SK-N-SH (cell line): ENCODE measurements around the gene ARAP2.

Source experiments
- CHD2 ChIP-seq: fragments of 150-350 bp; IDR thresholded peaks from 2 replicates; pipeline ENCODE4 v1.6.1; 2018; ENCODE audit warnings: low read length; ENCODE audit not compliant: partially characterized antibody
- EP300 ChIP-seq, 2 experiments: IDR thresholded peaks; 2 replicates each; pipeline versions ENCODE4 v1.4.0 to v1.6.1; 2012; ENCODE audit warnings: borderline replicate concordance in 1 of 2, low read depth in 1 of 2, low read length in 1 of 2
- FOXM1 ChIP-seq: IDR thresholded peaks from 2 replicates; pipeline ENCODE4 v1.4.0; 2012; ENCODE audit warnings: low read depth, mild to moderate bottlenecking
- MXI1 ChIP-seq: IDR thresholded peaks from 2 replicates; pipeline ENCODE4 v1.6.1; 2012; ENCODE audit warnings: mild to moderate bottlenecking, low read depth, low read length, improper control_type of control experiment
- RXRA ChIP-seq: IDR thresholded peaks from 2 replicates; pipeline ENCODE4 v1.4.0; 2012; ENCODE audit warnings: low read depth, mild to moderate bottlenecking, borderline replicate concordance
- SIN3A ChIP-seq: IDR thresholded peaks from 2 replicates; pipeline ENCODE4 v1.6.1; 2012; ENCODE audit warnings: low read depth, mild to moderate bottlenecking, low read length, moderate library complexity, borderline replicate concordance
- SMC3 ChIP-seq: IDR thresholded peaks from 2 replicates; pipeline ENCODE4 v1.6.1; 2012; ENCODE audit warnings: low read depth, low read length, improper control_type of control experiment
- YY1 ChIP-seq: IDR thresholded peaks from 2 replicates; pipeline ENCODE4 v1.4.0; 2012; ENCODE audit warnings: low read depth, mild to moderate bottlenecking
- TF ChIP-seq, protein P1 (sequence below): fragments of 200-600 bp; sonication (generic); IDR thresholded peaks from 2 replicates; pipeline ENCODE4 v1.6.1; 2017; ENCODE audit warnings: antibody characterized with exemption, mild to moderate bottlenecking, moderate library complexity
- TF ChIP-seq, protein P2 (sequence below): IDR thresholded peaks from 2 replicates; pipeline ENCODE4 v1.4.0; 2012; ENCODE audit warnings: low read depth
- TF ChIP-seq, protein P3 (sequence below): IDR thresholded peaks from 2 replicates; pipeline ENCODE4 v1.6.1; 2012; ENCODE audit warnings: mild to moderate bottlenecking, low read depth, low read length, moderate library complexity
- TF ChIP-seq, protein P4 (sequence below): IDR thresholded peaks from 2 replicates; pipeline ENCODE4 v1.4.0; 2012; ENCODE audit warnings: low read depth, borderline replicate concordance

DNA sequence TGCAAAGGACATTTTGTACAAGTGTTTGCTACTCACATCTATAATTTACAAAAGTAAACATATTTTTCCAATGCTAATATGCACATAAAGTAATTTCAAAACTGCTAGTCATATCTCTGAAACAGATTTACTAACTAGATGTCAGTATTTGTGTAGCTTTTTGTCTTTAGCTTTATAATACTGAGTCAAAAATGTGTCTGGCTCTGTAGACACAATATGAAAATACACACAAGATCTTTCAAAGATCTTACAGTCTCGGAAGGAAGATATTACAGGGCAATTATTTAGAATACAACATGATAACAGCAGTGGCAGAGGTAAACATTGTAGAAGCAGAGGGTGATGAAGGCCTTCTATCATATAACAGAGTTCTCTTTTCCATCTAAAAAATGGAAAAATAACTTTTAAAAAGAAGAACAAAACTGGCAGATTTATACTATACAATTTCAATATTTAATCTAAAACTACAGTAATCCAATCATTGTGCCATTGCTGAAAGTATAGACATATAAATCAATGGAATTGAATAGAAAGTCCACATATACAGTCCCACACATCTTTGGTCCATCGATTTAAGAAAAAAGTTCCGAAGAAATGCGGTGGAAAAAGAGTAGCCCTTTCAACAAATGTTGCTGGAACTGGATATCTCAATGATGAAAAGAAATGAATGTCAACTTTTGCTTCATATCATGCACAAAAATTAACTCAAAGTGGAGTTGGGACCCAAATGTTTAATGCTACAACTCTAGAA, 29.4 kb downstream of the ARAP2 start:
- TF ChIP-seq, protein P1, sequence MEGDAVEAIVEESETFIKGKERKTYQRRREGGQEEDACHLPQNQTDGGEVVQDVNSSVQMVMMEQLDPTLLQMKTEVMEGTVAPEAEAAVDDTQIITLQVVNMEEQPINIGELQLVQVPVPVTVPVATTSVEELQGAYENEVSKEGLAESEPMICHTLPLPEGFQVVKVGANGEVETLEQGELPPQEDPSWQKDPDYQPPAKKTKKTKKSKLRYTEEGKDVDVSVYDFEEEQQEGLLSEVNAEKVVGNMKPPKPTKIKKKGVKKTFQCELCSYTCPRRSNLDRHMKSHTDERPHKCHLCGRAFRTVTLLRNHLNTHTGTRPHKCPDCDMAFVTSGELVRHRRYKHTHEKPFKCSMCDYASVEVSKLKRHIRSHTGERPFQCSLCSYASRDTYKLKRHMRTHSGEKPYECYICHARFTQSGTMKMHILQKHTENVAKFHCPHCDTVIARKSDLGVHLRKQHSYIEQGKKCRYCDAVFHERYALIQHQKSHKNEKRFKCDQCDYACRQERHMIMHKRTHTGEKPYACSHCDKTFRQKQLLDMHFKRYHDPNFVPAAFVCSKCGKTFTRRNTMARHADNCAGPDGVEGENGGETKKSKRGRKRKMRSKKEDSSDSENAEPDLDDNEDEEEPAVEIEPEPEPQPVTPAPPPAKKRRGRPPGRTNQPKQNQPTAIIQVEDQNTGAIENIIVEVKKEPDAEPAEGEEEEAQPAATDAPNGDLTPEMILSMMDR, result no peak
- TF ChIP-seq YY1 (no peak), EP300 (IDR thresholded peaks at IDR 0.05; ENCODE audit: borderline replicate concordance in 1 of 2, low read depth in 1 of 2, low read length in 1 of 2) (no peak), FOXM1 (no peak), MXI1 (no peak), SMC3 (no peak), RXRA (no peak), CHD2 (no peak), SIN3A (no peak)
- TF ChIP-seq, protein P2, sequence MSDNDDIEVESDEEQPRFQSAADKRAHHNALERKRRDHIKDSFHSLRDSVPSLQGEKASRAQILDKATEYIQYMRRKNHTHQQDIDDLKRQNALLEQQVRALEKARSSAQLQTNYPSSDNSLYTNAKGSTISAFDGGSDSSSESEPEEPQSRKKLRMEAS, result no peak
- TF ChIP-seq, protein P3, sequence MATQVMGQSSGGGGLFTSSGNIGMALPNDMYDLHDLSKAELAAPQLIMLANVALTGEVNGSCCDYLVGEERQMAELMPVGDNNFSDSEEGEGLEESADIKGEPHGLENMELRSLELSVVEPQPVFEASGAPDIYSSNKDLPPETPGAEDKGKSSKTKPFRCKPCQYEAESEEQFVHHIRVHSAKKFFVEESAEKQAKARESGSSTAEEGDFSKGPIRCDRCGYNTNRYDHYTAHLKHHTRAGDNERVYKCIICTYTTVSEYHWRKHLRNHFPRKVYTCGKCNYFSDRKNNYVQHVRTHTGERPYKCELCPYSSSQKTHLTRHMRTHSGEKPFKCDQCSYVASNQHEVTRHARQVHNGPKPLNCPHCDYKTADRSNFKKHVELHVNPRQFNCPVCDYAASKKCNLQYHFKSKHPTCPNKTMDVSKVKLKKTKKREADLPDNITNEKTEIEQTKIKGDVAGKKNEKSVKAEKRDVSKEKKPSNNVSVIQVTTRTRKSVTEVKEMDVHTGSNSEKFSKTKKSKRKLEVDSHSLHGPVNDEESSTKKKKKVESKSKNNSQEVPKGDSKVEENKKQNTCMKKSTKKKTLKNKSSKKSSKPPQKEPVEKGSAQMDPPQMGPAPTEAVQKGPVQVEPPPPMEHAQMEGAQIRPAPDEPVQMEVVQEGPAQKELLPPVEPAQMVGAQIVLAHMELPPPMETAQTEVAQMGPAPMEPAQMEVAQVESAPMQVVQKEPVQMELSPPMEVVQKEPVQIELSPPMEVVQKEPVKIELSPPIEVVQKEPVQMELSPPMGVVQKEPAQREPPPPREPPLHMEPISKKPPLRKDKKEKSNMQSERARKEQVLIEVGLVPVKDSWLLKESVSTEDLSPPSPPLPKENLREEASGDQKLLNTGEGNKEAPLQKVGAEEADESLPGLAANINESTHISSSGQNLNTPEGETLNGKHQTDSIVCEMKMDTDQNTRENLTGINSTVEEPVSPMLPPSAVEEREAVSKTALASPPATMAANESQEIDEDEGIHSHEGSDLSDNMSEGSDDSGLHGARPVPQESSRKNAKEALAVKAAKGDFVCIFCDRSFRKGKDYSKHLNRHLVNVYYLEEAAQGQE, result no peak
- TF ChIP-seq, protein P4, sequence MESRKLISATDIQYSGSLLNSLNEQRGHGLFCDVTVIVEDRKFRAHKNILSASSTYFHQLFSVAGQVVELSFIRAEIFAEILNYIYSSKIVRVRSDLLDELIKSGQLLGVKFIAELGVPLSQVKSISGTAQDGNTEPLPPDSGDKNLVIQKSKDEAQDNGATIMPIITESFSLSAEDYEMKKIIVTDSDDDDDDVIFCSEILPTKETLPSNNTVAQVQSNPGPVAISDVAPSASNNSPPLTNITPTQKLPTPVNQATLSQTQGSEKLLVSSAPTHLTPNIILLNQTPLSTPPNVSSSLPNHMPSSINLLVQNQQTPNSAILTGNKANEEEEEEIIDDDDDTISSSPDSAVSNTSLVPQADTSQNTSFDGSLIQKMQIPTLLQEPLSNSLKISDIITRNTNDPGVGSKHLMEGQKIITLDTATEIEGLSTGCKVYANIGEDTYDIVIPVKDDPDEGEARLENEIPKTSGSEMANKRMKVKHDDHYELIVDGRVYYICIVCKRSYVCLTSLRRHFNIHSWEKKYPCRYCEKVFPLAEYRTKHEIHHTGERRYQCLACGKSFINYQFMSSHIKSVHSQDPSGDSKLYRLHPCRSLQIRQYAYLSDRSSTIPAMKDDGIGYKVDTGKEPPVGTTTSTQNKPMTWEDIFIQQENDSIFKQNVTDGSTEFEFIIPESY, result no peak
